GM12878 (cell line): Measurements from ENCODE around the gene SYK. TPM values are rescaled to one million over a fixed set of nuclear protein-coding genes. Genes with fewer than 3 reads are reported as not detected.

Experiments used
- ATAC-seq: fragments of 200-7000 bp; cut with Tn5 transposase; 3 replicates; pipeline ENCODE4 v1.9.1; 2020; ENCODE audit warnings: mild to moderate bottlenecking, moderate library complexity
- BruUV-seq: library from RNA; stranded (reverse); fragments of 400-500 nt; replicated peaks from 2 replicates; lab custom pipeline; 2021; lab: Mats Ljungman, UMichigan
- CTCF ChIA-PET: fragments of 300-600 bp; sonication (Branson Sonifier 250); formaldehyde crosslinking; extraction: SDS; loops from one replicate; lab custom pipeline; 2021; ENCODE audit warnings: inconsistent platforms; lab: Yijun Ruan, JAX
- POLR2A ChIA-PET: fragments of 350-600 bp; formaldehyde crosslinking; extraction: SDS; loops from one replicate; lab custom pipeline; 2021; ENCODE audit warnings: inconsistent platforms; lab: Charles Lee
- RAD21 ChIA-PET: fragments of 300-600 bp; sonication (Branson Sonifier 250); formaldehyde crosslinking; loops from one replicate; lab custom pipeline; 2023; ENCODE audit warnings: antibody characterized with exemption; ENCODE audit not compliant: unreplicated experiment; lab: Charles Lee
- SMC1A ChIA-PET: fragments of 300-600 bp; sonication (Branson Sonifier 250); formaldehyde crosslinking; loops from one replicate; lab custom pipeline; 2023; ENCODE audit not compliant: unreplicated experiment, uncharacterized antibody; lab: Charles Lee
- DNase-seq: peaks from one replicate; pipeline ENCODE4 v3.0.0-alpha.2; 2011; ENCODE audit warnings: low read depth, low spot score
- FAIRE-seq: peaks from 3 replicates; lab custom pipeline; 2011; peaks lifted over from hg19 to GRCh38; lab: Jason Lieb, UNC
- H2AFZ ChIP-seq: 2 replicates; pipeline ENCODE4 v1.6.0; 2011; ENCODE audit warnings: low read depth, low read length, control low read depth; ENCODE audit not compliant: control insufficient read depth
- H3K27ac ChIP-seq: 2 replicates; pipeline ENCODE4 v1.5.1; 2011; ENCODE audit warnings: control low read depth; ENCODE audit not compliant: control insufficient read depth, insufficient read depth
- H3K27me3 ChIP-seq, 2 experiments: replicated peaks in 1 of 2; 2 replicates each; pipeline versions ENCODE4 v1.6.0 to v1.6.1; 2011; ENCODE audit warnings: low read length in 1 of 2; ENCODE audit not compliant: control insufficient read depth in 2 of 2, insufficient read depth in 2 of 2
- H3K36me3 ChIP-seq, 2 experiments: 2 replicates each; pipeline ENCODE4 v1.5.1; 2011; ENCODE audit warnings: low read length in 1 of 2; ENCODE audit not compliant: control insufficient read depth in 2 of 2, insufficient read depth in 2 of 2
- H3K4me1 ChIP-seq: 2 replicates; pipeline ENCODE4 v1.6.1; 2011; ENCODE audit warnings: mild to moderate bottlenecking, low read length, moderate library complexity, mixed read lengths; ENCODE audit not compliant: control insufficient read depth, insufficient read depth
- H3K4me2 ChIP-seq: 2 replicates; pipeline ENCODE4 v1.6.0; 2011; ENCODE audit warnings: control low read depth; ENCODE audit not compliant: control insufficient read depth, insufficient read depth
- H3K4me3 ChIP-seq: fragments of 200-600 bp; sonication (generic); 2 replicates; pipeline ENCODE4 v1.5.1; 2016
- H3K79me2 ChIP-seq: 2 replicates; pipeline ENCODE4 v1.6.0; 2011; ENCODE audit warnings: low read length; ENCODE audit not compliant: control insufficient read depth, insufficient read depth
- H3K9ac ChIP-seq: 2 replicates; pipeline ENCODE4 v1.8.0; 2011; ENCODE audit warnings: low read length, control low read depth, mixed read lengths; ENCODE audit not compliant: control insufficient read depth, insufficient read depth
- H3K9me3 ChIP-seq: replicated peaks from 3 replicates; pipeline ENCODE4 v1.5.1; 2011; ENCODE audit warnings: mild to moderate bottlenecking, low read length; ENCODE audit not compliant: control insufficient read depth, insufficient read depth
- H4K20me1 ChIP-seq: 2 replicates; pipeline ENCODE4 v1.6.0; 2011; ENCODE audit not compliant: control insufficient read depth, insufficient read depth
- CBX3 ChIP-seq: fragments of 200-600 bp; sonication (generic); IDR thresholded peaks from 2 replicates; pipeline ENCODE4 v1.6.1; 2016; ENCODE audit warnings: low read depth, borderline replicate concordance
- EED ChIP-seq: sonication (generic); IDR thresholded peaks from 2 replicates; pipeline ENCODE4 v1.6.1; 2016; ENCODE audit warnings: antibody characterized with exemption, low read depth
- GABPA ChIP-seq: IDR thresholded peaks from 2 replicates; pipeline ENCODE4 v1.6.1; 2014; ENCODE audit warnings: antibody characterized with exemption, low read depth, mild to moderate bottlenecking, inconsistent platforms
- HCFC1 ChIP-seq: fragments of 150-350 bp; IDR thresholded peaks from 2 replicates; pipeline ENCODE4 v1.6.1; 2014; ENCODE audit warnings: low read length
- HDAC2 ChIP-seq: fragments of 200-600 bp; sonication (generic); IDR thresholded peaks from 2 replicates; pipeline ENCODE4 v1.6.1; 2017
- HDAC6 ChIP-seq: fragments of 200-600 bp; sonication (generic); IDR thresholded peaks from one replicate; pipeline ENCODE4 v1.8.0; 2017; ENCODE audit warnings: antibody characterized with exemption; ENCODE audit not compliant: unreplicated experiment
- JUND ChIP-seq: IDR thresholded peaks from 2 replicates; pipeline ENCODE4 v1.6.1; 2012; ENCODE audit warnings: low read depth, mild to moderate bottlenecking, low read length, improper control_type of control experiment, moderate library complexity
- POLR2AphosphoS2 ChIP-seq: IDR thresholded peaks from 2 replicates; pipeline ENCODE4 v1.6.1; 2011; ENCODE audit warnings: low read depth, mild to moderate bottlenecking, low read length, improper control_type of control experiment, moderate library complexity
- RAD51 ChIP-seq: fragments of 450-650 bp; IDR thresholded peaks from 2 replicates; pipeline ENCODE4 v1.6.1; 2016; ENCODE audit warnings: moderate library complexity, mild to moderate bottlenecking, inconsistent platforms
- WGBS: methylation state at CpG from one replicate; pipeline ENCODE4 v1.1.6; 2016; ENCODE audit warnings: low lambda C conversion rate; ENCODE audit not compliant: insufficient replicate concordance, insufficient coverage; ENCODE audit errors: missing lambda C conversion rate; 5-methylcytosine and 5-hydroxymethylcytosine counted together
- in situ Hi-C: fragments of 300-500 bp; cut with MboI; formaldehyde crosslinking; loops from 9 replicates; pipeline ENCODE4 v1.14.3; 2018; ENCODE audit warnings: mixed read lengths
- intact Hi-C: fragments of 100-400 bp; cut with micrococcal nuclease; formaldehyde crosslinking; loops from one replicate; pipeline ENCODE4 v1.14.2; 2022; ENCODE audit not compliant: unreplicated experiment
- polyA plus RNA-seq, 11 experiments: library from polyadenylated mRNA; depleted of rRNA in 4 of 11; unstranded in 6 of 11; stranded (reverse) in 5 of 11; fragments of >200 nt; fragmentation: Nextera tagmentation in 4 of 11; fragmentation: Illumina TruSeq in 1 of 11; extraction: Ambion mirVana in 4 of 11; extraction: Trizol in 1 of 11; gene quantifications; 1 replicate in 1 of 11; 2 replicates in 10 of 11; pipeline versions ENCODE4 v1.2.1 to v1.2.3, GENCODE V29; 2011 to 2016; ENCODE audit warnings: inconsistent platforms in 2 of 11, missing spikeins in 2 of 11, low read depth in 1 of 11
- total RNA-seq, 4 experiments: library from RNA; depleted of rRNA in 3 of 4; stranded (reverse); fragments of >200 nt in 3 of 4; fragmentation: Illumina TruSeq in 1 of 4; extraction: Trizol in 1 of 4; gene quantifications; 2 replicates each; pipeline versions ENCODE4 v1.2.1 to v1.2.3, GENCODE V29; 2013 to 2021
- TF ChIP-seq, protein P1 (sequence below): IDR thresholded peaks from 2 replicates; pipeline ENCODE4 v1.6.1; 2011; ENCODE audit warnings: low read depth, low read length, improper control_type of control experiment, borderline replicate concordance
- TF ChIP-seq, protein P2 (sequence below): fragments of 450-650 bp; IDR thresholded peaks from 2 replicates; pipeline ENCODE4 v1.6.1; 2017; ENCODE audit warnings: mild to moderate bottlenecking, moderate library complexity
- TF ChIP-seq, protein P3 (sequence below): fragments of 450-650 bp; formaldehyde crosslinking; IDR thresholded peaks from 2 replicates; pipeline ENCODE4 v1.4.0; 2022; ENCODE audit warnings: mild to moderate bottlenecking, moderate library complexity
- TF ChIP-seq, protein P4 (sequence below): IDR thresholded peaks from 2 replicates; pipeline ENCODE4 v1.6.1; 2012; ENCODE audit warnings: low read depth, low read length, improper control_type of control experiment
- TF ChIP-seq, protein P5 (sequence below): fragments of 450-650 bp; IDR thresholded peaks from 2 replicates; pipeline ENCODE4 v1.6.1; 2018; ENCODE audit warnings: mild to moderate bottlenecking, low read depth, moderate library complexity; ENCODE audit not compliant: partially characterized antibody

Gene SYK
- total and polyA plus RNA-seq, 10 of the 15 experiments (the other 5 are each of a cell fraction or from before 2014, with no cell fraction given) = 6.5 to 135 (median 68.8) TPM

DNA sequence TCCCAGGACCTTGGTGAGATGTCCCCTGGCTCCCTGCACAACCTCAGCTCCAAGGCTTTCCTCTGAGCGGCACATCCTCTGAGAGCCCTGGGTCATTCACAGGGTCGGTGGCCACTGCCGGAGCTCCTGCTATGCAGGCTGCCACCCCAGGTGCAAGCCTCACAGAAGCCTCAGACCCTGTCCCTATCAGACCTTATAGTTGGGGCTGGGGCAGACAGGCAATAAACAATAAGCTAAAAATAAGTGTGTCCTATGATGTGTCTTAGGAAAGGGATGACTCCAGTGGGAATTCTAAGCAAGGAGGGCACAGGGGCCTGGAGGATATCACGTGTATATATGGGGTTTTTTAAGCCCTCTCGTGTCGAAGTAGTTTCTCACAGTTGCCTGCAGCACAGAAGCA, 91.3 kb downstream of the SYK start:
- ChIA-PET POLR2A (no interaction called here), RAD21 (no interaction called here), CTCF (interaction anchor here (0.8 kb wide), 1 partner anchor 834 kb away, joined by 4 read pairs; no protein-coding TSS in a partner anchor), SMC1A (no interaction called here)
- Histone ChIP-seq H3K27me3 (no peaks in the 10 kb centered on the region), H4K20me1 (no peaks in the 10 kb centered on the region), H3K9me3 (no peaks in the 10 kb centered on the region), H3K4me3 (no peak overlapping the region), H3K79me2 (no peaks in the 10 kb centered on the region), H3K4me1 (no peaks in the 10 kb centered on the region), H3K27ac (no peak overlapping the region), H3K36me3 (peaks cover 4 to 10% of the 10 kb centered on the region in 2 experiments; a peak in 3 of 4 replicates), H3K9ac (no peak overlapping the region), H3K4me2 (no peak overlapping the region), H2AFZ (no peak overlapping the region)
- intact Hi-C loops = no loop called here
- DNase-seq = no peak
- no TSS peak for BruUV-seq
- in situ Hi-C loops = no loop called here
- no peak for ATAC-seq
- WGBS = 59% methylated on average over 6 of the region's 6 CpGs
- FAIRE-seq = no peak
- TF ChIP-seq EED (no peak), HDAC2 (no peak), JUND (no peak), POLR2AphosphoS2 (no peak), CBX3 (no peak), GABPA (no peak), HDAC6 (no peak), RAD51 (no peak), HCFC1 (no peak)
- TF ChIP-seq, protein P1, sequence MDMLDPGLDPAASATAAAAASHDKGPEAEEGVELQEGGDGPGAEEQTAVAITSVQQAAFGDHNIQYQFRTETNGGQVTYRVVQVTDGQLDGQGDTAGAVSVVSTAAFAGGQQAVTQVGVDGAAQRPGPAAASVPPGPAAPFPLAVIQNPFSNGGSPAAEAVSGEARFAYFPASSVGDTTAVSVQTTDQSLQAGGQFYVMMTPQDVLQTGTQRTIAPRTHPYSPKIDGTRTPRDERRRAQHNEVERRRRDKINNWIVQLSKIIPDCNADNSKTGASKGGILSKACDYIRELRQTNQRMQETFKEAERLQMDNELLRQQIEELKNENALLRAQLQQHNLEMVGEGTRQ = no peak
- TF ChIP-seq, protein P2, sequence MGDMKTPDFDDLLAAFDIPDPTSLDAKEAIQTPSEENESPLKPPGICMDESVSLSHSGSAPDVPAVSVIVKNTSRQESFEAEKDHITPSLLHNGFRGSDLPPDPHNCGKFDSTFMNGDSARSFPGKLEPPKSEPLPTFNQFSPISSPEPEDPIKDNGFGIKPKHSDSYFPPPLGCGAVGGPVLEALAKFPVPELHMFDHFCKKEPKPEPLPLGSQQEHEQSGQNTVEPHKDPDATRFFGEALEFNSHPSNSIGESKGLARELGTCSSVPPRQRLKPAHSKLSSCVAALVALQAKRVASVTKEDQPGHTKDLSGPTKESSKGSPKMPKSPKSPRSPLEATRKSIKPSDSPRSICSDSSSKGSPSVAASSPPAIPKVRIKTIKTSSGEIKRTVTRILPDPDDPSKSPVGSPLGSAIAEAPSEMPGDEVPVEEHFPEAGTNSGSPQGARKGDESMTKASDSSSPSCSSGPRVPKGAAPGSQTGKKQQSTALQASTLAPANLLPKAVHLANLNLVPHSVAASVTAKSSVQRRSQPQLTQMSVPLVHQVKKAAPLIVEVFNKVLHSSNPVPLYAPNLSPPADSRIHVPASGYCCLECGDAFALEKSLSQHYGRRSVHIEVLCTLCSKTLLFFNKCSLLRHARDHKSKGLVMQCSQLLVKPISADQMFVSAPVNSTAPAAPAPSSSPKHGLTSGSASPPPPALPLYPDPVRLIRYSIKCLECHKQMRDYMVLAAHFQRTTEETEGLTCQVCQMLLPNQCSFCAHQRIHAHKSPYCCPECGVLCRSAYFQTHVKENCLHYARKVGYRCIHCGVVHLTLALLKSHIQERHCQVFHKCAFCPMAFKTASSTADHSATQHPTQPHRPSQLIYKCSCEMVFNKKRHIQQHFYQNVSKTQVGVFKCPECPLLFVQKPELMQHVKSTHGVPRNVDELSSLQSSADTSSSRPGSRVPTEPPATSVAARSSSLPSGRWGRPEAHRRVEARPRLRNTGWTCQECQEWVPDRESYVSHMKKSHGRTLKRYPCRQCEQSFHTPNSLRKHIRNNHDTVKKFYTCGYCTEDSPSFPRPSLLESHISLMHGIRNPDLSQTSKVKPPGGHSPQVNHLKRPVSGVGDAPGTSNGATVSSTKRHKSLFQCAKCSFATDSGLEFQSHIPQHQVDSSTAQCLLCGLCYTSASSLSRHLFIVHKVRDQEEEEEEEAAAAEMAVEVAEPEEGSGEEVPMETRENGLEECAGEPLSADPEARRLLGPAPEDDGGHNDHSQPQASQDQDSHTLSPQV = no peak
- TF ChIP-seq, protein P3, sequence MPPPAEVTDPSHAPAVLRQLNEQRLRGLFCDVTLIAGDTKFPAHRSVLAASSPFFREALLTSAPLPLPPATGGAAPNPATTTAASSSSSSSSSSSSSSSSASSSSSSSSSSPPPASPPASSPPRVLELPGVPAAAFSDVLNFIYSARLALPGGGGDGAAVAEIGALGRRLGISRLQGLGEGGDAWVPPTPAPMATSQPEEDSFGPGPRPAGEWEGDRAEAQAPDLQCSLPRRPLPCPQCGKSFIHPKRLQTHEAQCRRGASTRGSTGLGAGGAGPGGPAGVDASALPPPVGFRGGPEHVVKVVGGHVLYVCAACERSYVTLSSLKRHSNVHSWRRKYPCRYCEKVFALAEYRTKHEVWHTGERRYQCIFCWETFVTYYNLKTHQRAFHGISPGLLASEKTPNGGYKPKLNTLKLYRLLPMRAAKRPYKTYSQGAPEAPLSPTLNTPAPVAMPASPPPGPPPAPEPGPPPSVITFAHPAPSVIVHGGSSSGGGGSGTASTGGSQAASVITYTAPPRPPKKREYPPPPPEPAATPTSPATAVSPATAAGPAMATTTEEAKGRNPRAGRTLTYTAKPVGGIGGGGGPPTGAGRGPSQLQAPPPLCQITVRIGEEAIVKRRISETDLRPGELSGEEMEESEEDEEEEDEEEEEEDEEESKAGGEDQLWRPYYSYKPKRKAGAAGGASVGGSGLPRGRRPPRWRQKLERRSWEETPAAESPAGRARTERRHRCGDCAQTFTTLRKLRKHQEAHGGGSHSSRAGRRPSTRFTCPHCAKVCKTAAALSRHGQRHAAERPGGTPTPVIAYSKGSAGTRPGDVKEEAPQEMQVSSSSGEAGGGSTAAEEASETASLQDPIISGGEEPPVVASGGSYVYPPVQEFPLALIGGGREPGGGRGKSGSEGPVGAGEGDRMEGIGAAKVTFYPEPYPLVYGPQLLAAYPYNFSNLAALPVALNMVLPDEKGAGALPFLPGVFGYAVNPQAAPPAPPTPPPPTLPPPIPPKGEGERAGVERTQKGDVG = no peak
- TF ChIP-seq, protein P4, sequence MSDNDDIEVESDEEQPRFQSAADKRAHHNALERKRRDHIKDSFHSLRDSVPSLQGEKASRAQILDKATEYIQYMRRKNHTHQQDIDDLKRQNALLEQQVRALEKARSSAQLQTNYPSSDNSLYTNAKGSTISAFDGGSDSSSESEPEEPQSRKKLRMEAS = no peak
- TF ChIP-seq, protein P5, sequence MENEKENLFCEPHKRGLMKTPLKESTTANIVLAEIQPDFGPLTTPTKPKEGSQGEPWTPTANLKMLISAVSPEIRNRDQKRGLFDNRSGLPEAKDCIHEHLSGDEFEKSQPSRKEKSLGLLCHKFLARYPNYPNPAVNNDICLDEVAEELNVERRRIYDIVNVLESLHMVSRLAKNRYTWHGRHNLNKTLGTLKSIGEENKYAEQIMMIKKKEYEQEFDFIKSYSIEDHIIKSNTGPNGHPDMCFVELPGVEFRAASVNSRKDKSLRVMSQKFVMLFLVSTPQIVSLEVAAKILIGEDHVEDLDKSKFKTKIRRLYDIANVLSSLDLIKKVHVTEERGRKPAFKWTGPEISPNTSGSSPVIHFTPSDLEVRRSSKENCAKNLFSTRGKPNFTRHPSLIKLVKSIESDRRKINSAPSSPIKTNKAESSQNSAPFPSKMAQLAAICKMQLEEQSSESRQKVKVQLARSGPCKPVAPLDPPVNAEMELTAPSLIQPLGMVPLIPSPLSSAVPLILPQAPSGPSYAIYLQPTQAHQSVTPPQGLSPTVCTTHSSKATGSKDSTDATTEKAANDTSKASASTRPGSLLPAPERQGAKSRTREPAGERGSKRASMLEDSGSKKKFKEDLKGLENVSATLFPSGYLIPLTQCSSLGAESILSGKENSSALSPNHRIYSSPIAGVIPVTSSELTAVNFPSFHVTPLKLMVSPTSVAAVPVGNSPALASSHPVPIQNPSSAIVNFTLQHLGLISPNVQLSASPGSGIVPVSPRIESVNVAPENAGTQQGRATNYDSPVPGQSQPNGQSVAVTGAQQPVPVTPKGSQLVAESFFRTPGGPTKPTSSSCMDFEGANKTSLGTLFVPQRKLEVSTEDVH = no peak
